OCI-LY7 (cell line): ENCODE measurements around the gene TBC1D10B. TPM values are rescaled to one million over a fixed set of nuclear protein-coding genes. Genes with fewer than 3 reads are reported as not detected.
A peak's percentile ranks its signal among the peaks of the same experiment; 100 is the strongest.

Experiments used
- BruUV-seq: library from RNA; stranded (reverse); fragments of 400-500 nt; replicated peaks from 2 replicates; lab custom pipeline; 2021; lab: Mats Ljungman, UMichigan
- CTCF ChIA-PET: fragments of 300-600 bp; sonication (Branson Sonifier 250); formaldehyde crosslinking; loops from one replicate; lab custom pipeline; 2022; ENCODE audit warnings: antibody characterized with exemption; ENCODE audit not compliant: unreplicated experiment; lab: Charles Lee
- POLR2A ChIA-PET: fragments of 300-600 bp; sonication (Branson Sonifier 250); formaldehyde crosslinking; loops from one replicate; lab custom pipeline; 2022; ENCODE audit warnings: antibody characterized with exemption; lab: Charles Lee
- DNase-seq: peaks from one replicate; pipeline ENCODE4 v3.0.0-alpha.2; 2015; ENCODE audit warnings: low spot score
- H2AFZ ChIP-seq: fragments of 200-600 bp; sonication (generic), shearing (Covaris generic); 2 replicates; pipeline ENCODE4 v1.6.1; 2014; ENCODE audit warnings: mild to moderate bottlenecking, antibody characterized with exemption, low read length, moderate library complexity
- H3K27ac ChIP-seq: fragments of 200-600 bp; sonication (generic); 2 replicates; pipeline ENCODE4 v1.5.1; 2014; ENCODE audit warnings: mixed run types, low read depth, mild to moderate bottlenecking, moderate library complexity, low read length, inconsistent platforms; ENCODE audit not compliant: poor library complexity, severe bottlenecking
- H3K36me3 ChIP-seq: fragments of 200-600 bp; sonication (generic); 2 replicates; pipeline ENCODE4 v1.6.1; 2014; ENCODE audit warnings: mild to moderate bottlenecking, antibody characterized with exemption, low read length, moderate library complexity, mixed read lengths; ENCODE audit not compliant: insufficient read depth
- H3K4me1 ChIP-seq: fragments of 200-600 bp; sonication (generic); 2 replicates; pipeline ENCODE4 v1.5.1; 2014; ENCODE audit warnings: mild to moderate bottlenecking, low read length; ENCODE audit not compliant: insufficient read depth, poor library complexity, severe bottlenecking
- H3K4me2 ChIP-seq: fragments of 200-600 bp; sonication (generic); 2 replicates; pipeline ENCODE4 v1.6.1; 2014; ENCODE audit warnings: mild to moderate bottlenecking, low read length
- H3K4me3 ChIP-seq: fragments of 200-600 bp; sonication (generic); 2 replicates; pipeline ENCODE4 v1.5.1; 2014; ENCODE audit warnings: mild to moderate bottlenecking, low read depth, low read length; ENCODE audit not compliant: poor library complexity, severe bottlenecking
- H3K79me2 ChIP-seq: fragments of 200-600 bp; sonication (generic); 2 replicates; pipeline ENCODE4 v1.6.1; 2016; ENCODE audit warnings: low read depth, mild to moderate bottlenecking, low read length, moderate library complexity, mixed read lengths; ENCODE audit not compliant: insufficient read depth
- H3K9me2 ChIP-seq: fragments of 200-600 bp; sonication (generic); 2 replicates; pipeline ENCODE4 v1.6.1; 2016; ENCODE audit warnings: mild to moderate bottlenecking, low read length, mixed read lengths; ENCODE audit not compliant: insufficient read depth
- H3K9me3 ChIP-seq: fragments of 200-600 bp; sonication (generic); 2 replicates; pipeline ENCODE4 v1.6.1; 2014; ENCODE audit warnings: mild to moderate bottlenecking, mixed run types, low read length, mixed read lengths
- H4K20me1 ChIP-seq: fragments of 200-600 bp; sonication (generic); 2 replicates; pipeline ENCODE4 v1.6.1; 2014; ENCODE audit warnings: mild to moderate bottlenecking, antibody characterized with exemption, low read length, moderate library complexity, mixed read lengths; ENCODE audit not compliant: insufficient read depth
- CTCF ChIP-seq: fragments of 200-600 bp; sonication (generic); conservative IDR thresholded peaks from 2 replicates; pipeline ENCODE4 v1.5.1; 2014; ENCODE audit warnings: mild to moderate bottlenecking, antibody characterized with exemption, low read length, moderate library complexity, mixed read lengths
- EZH2phosphoT487 ChIP-seq: fragments of 200-600 bp; sonication (generic); IDR thresholded peaks from 2 replicates; pipeline ENCODE4 v1.6.1; 2018; ENCODE audit warnings: low read depth, borderline replicate concordance, mild to moderate bottlenecking, mixed run types, antibody characterized with exemption, low read length, moderate library complexity, mixed read lengths
- intact Hi-C: fragments of 100-400 bp; cut with micrococcal nuclease; formaldehyde crosslinking; loops from one replicate; pipeline ENCODE4 v1.10.0; 2022; ENCODE audit not compliant: unreplicated experiment
- total RNA-seq, 2 experiments: library from RNA; depleted of rRNA in 1 of 2; stranded (reverse); fragments of >200 nt in 1 of 2; shearing (Covaris generic) in 1 of 2; gene quantifications; 2 replicates each; pipeline ENCODE4 v1.2.3, GENCODE V29; 2014 to 2022

Gene TBC1D10B
- total RNA-seq, 2 experiments from 2014 or later, result 44.9 to 78.6 TPM

- 0 out of 2 replicates have a peak overlapping the region, but pooled peaks have one; percentile 8 for H2AFZ ChIP-seq
- peaks cover 41% of the 10 kb centered on the region for H3K36me3 ChIP-seq
- ChIA-PET CTCF (interaction anchor here (0.6 to 1.7 kb wide), 3 partner anchors 8 to 39 kb away, joined by 3 to 6 read pairs (median 3); partner anchors contain the start of gene DCTPP1), POLR2A (interaction anchor here (0.7 to 5.0 kb wide), 4 partner anchors 26 to 63 kb away, joined by 3 to 19 read pairs (median 6); partner anchors contain the start of genes SEPTIN1 and TBC1D10B)
- H3K27ac ChIP-seq, result peak overlapping the region; percentile 82
- DNase-seq, result peak; percentile 94
- intact Hi-C loops, result loop anchor here (1.0 to 10.0 kb wide), 3 partner anchors 31 to 315 kb away; partner anchors contain the start of genes TBX6 and YPEL3
- H4K20me1 ChIP-seq, result no peaks in the 10 kb centered on the region
- BruUV-seq, result no TSS peak
- no peak for TF ChIP-seq EZH2phosphoT487
- peak; percentile 97 for TF ChIP-seq CTCF
- peaks cover 12% of the 10 kb centered on the region; the same call in 1 of the 2 replicates for H3K79me2 ChIP-seq
- no peaks in the 10 kb centered on the region for H3K9me2 ChIP-seq
- peaks cover 28% of the 10 kb centered on the region for H3K4me1 ChIP-seq
- peak overlapping the region; percentile 55 for H3K4me3 ChIP-seq
- H3K4me2 ChIP-seq, result peak overlapping the region; percentile 86
- no peaks in the 10 kb centered on the region for H3K9me3 ChIP-seq
These were observed 39.1 kb upstream of the TBC1D10B start for GRCh38 chr16:30409125-30410060.

GRCh38 chr16:30407804-30408534 lies 37.7 kb upstream of the TBC1D10B start:
- Histone ChIP-seq H3K9me2 (no peaks in the 10 kb centered on the region), H3K9me3 (no peaks in the 10 kb centered on the region), H3K79me2 (peaks cover 12% of the 10 kb centered on the region; the same call in 1 of the 2 replicates), H3K4me2 (peak overlapping the region; percentile 86), H2AFZ (no peak overlapping the region; the same call in 1 of the 2 replicates), H3K4me1 (peaks cover 28% of the 10 kb centered on the region), H4K20me1 (no peaks in the 10 kb centered on the region), H3K4me3 (peak overlapping the region; percentile 84), H3K36me3 (peaks cover 27% of the 10 kb centered on the region), H3K27ac (peak overlapping the region; percentile 82)
- no peak for DNase-seq
- TF ChIP-seq CTCF, result no peak
- no peak for TF ChIP-seq EZH2phosphoT487
- ChIA-PET POLR2A (interaction anchor here (1.1 to 5.0 kb wide), 7 partner anchors 10 to 58 kb away, joined by 3 to 19 read pairs (median 5); partner anchors contain the start of genes SEPTIN1, TBC1D10B and ZNF48), CTCF (interaction anchor here (0.6 to 1.4 kb wide), 3 partner anchors 22 to 221 kb away, joined by 4 to 5 read pairs (median 4); partner anchors contain the start of genes DCTPP1 and SEPTIN1)
- no TSS peak for BruUV-seq
- intact Hi-C loops, result loop anchor here (2.0 to 10.0 kb wide), 2 partner anchors 29 to 313 kb away; partner anchors contain the start of genes TBX6 and YPEL3
